HG03025 (cell line): Measurements from ENCODE around the gene AGT.
"Not testable (repeated sequence)": the region's sequence is repeated elsewhere in the genome, so short reads cannot be mapped to it uniquely, and the experiment has no call there.

Experiments
- ATAC-seq: cut with Tn5 transposase; IDR thresholded peaks from one replicate; pipeline ENCODE4 v1.9.1; 2021; ENCODE audit warnings: mild to moderate bottlenecking, moderate library complexity; ENCODE audit not compliant: unreplicated experiment, low FRiP score

The AGT gene

DNA sequence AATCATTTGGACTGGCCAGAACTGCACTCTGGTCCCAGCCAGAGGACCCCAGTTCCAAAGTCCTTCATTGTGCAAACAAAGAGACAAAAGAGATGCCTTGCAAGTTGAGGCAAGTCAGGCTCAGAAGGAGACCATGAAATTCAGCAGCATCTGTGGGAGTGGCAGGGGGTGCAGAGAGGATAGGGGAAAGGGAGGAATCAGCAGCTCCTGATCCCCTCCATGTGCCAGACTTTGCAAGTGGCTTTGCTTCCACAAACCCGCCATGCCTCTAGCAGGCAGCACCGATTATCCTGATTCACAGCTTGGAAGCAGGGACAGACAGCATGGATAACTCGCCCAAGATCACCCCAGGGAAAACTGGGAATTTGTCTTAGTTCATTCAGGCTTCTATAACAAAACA is 31.1 kb upstream of the AGT start:
- no peak for ATAC-seq

DNA sequence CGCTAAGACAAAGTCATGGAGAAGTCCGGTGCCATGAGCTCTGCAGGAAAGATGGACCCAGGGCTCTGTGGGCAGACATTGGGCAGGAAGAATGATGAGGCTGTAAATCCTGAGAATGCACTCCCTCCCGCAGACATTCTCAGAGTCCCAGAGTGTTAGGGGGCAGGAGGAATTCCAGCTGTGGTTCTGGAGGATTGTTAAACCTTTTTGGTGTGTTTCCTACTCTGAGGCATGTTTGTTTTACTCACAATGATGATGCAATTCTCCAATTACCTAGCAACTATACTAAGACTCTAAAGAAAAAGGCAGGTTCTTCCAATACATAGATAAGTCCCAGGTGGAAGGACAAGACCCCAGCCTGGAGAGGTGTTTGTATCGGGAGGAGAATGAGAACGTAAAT is 30.5 kb upstream of the AGT start:
- ATAC-seq, result no peak

DNA sequence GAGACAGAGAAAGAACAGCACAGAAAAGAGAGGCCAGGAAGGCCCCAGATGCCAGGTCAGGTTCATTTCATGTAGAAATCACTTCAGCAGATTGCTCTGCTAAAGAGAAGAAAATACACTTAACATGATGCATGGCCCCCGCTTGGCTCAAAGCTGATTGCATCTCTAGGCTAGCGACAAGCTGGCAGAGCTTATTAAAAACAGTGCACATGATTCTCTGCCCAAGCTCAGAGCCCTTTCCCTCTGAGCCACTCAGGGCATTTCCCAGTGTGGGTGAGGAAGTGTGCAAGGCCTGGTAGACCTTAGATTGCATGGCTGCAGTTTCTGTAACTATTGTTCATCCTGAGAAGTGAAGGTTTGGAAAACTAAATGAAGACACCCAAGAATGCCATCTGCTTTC is 30.0 kb upstream of the AGT start:
- ATAC-seq, result no peak

DNA sequence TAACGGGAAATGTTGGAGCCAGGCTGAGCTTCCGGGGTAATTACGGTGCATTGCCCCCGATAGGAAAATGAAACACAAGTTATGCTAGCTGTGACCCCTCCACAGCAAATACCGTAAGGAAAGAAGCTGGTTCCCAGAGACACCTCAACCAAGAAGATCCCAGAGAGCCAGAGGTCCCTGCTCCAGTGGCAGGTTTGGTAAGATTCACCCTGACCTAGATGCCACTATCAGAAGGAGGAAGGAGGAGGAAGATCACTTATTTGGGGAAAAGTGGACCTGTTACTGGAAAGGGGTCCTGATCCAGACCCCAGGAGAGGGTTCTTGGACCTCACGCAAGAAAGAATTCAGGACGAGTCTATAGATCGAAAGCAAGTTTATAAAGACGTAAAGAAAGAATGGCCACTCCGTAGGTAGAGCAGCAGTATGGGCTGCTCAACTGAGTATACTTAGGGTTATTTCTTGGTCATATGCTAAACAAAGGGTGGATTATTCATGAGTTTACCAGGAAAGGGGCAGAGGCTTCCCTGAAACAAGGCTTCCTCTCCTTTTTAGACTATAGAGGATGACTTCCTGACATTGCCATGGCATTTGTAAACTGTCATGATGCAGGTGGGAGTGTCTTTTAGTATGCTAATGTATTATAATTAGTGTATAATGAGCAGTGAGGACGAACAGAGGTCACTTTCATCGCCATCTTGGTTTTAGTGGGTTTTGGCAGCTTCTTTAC is 25.8 kb upstream of the AGT start:
- ATAC-seq, result no peak

DNA sequence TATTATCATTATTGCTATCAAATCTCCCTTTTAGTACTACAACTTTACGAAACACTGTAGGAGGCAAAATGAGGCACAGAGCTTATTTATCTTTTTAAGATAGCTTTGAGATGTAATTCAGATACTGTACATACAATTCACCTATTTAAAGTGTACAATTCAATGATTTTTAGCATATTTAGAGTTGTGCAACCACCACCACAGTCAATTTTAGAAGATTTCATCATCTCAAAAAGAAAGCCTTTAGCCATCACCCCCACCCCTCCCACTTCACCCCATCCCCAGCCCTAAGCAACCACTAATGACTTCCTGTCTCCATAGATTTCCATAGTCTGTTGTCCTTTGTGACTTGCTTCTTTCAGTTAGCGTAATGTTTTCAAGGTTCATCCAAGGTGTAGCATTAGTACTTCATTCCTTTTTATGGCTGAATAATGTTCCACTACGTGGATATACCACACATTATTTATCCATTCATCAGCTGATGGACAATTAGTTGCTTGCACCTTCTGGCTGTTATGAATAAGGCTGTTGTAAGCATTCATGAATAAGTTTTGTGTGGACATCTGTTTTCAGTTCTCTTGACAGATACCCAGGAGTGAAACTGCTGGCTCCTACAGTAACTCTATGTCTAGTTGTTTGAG is 23.8 kb upstream of the AGT start:
- ATAC-seq, result no peak

DNA sequence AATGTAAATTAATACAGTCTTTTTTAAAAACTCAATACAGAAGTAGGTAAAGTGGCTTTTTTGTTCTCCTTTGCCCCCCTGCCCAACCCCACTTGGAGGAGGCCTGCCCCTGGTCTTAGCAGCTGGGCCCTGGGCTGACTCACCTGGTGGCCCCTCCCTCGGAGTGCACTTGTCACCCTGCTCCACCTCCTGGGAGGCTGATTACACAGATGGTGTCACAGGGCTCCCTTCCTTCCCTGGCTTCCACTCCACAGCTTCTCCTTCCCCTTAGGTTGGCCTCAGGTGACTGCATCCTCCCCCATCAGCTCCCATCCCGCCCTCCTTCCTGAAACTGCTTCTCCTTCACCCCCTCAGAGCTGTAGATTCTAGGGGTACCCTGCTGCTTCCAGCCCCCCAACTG is 21.5 kb upstream of the AGT start:
- no peak for ATAC-seq

DNA sequence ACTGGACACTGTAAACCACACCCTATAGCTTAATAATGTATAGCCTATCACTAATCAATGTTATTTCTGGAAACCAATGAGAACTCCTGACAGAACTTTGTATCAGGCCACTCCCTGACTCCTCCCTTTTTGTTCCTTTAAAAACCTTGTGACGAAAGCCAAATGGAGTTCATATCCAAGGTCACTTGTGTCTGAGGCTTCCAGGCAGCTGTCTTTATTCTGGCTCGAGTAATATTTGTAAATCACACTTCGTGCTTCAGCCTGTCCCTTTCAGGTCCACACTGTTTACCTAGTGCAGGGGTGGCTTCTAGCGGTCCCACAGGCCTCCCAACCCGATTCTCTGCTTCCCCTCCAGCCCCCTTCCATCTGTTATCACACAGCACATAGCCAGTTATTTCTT is 17.1 kb upstream of the AGT start:
- ATAC-seq, result no peak

DNA sequence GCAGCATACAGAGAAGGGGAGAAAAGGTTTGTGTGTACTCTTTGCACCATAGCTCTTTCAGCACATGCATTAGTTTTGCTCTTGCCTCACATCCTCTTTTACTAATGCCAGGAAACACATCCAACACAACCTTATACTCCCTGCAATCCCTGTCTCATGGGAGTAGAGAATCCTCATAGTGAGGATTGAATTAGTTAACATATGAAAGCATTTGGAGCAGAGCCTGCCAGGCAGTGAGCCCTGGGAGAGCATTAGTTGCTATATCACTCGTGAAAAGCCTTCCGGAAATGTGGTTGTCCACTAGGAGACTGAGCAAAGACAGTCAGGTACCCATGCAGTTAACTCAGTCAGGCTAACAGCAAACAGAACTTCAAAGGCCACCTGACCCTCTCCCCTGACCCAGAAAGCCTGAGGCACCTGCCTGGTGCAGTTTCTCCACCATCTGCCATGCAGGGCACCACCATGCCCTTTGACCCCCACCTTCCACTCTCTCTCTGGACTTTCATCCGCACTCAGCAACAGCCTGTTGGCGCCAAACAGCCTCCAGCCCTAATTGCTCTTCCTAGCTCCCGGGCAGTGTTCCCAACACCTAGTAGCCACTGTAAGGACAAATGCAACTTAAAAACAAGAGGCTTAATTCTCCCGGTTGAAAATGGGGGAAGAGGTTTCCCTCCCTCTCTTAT is 14.9 kb upstream of the AGT start:
- no peak for ATAC-seq

DNA sequence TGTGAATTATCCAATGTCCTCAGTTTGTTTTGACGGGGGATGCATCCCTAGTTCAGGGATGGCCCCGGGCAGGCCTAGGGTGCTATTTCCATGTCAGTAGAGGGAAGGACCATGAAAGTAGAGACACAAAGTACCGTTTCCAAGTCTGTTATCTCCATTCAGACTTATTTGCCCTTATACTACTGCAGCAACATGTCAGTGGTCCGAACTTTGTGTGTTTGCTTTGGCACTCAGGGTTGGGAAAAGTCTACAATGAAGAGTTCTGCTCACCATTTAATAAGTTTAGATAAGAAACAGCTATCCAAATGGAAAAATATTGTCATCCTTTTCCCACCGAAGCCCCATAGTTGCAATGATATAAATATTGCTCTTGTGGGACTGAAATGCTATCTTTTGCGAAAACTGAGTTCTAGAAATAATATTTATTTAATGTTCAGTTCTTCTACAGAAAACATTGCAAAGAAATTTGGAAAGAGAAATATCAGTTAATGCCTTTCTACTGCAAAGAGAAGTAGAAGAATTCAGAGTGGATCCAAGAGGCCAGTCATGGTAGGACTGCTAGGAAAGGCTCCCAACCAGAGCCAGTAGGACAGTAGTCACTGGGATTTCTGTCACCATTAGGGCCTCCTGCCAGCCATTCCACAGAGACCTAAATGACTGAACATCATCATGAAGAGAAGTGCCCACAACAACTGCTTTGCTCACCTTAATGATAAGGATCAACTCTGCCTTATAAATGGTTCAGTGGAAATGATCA is 11.5 kb upstream of the AGT start:
- no peak for ATAC-seq

DNA sequence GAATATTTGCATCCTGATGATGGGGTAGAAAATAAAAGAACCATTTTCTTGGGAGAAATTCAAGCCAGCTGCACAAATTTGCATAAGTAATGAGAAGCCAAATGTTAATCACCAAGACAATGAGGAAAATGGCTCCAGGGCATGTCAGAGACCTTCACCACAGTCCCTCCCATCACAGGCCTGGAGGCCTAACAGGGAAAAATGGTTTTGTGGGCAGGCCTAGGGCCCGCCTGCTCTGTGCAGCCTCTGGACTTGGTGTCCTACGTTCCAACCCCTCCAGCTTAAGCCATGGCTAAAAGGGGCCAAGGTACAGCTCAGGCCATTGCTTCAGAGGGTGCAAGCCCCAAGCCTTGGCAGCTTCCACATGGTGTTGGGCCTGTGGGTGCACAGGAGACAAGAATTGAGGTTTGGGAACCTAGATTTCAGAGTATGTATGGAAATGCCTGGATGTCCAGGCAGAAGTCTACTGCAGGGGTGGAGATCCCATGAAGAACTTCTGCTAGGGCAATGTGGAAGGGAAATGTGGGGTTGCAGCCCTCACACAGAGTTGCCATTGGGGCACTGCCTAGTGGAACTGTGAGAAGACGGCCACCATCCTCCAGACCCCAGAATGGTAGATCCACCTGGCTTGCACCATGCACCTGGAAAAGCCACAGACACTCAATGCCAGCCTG is 8.1 kb upstream of the AGT start:
- ATAC-seq, result not testable (repeated sequence)

DNA sequence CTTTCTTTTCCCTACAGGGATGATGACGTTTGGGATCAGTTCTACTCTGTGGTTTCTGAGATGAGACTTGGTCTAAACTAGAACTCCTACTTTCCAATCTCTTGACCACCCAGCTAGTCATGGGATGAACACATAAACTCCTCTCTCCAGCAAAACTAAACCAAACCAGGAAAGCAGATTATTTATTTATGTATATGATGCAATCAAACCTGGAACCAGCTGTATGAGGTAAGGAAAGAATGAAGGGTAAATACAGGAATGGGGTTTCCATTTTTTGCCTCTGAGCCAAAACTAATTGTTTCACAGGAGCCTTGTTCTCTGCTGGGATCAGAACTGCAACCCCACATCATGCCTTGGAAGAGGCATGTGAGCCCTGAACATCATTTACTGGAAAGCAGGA is 3.3 kb upstream of the AGT start:
- ATAC-seq, result no peak

DNA sequence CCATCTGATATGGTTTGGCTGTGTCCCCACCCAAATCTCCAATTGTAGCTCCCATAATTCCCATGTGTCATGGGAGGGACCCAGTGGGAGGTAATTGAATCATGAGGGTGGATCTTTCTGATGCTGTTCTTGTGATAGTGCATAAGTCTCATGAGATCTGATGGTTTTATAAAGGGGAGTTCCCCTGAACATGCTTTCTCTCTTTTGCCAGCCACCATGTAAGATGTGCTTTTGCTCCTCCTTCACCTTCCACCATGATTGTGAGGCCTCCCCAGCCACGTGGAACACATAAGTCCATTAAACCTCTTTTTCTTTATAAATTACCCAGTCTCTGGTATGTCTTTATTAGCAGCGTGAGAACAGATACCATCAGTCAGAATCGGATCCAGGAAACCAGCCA is 2.5 kb upstream of the AGT start:
- ATAC-seq, result not testable (repeated sequence)

DNA sequence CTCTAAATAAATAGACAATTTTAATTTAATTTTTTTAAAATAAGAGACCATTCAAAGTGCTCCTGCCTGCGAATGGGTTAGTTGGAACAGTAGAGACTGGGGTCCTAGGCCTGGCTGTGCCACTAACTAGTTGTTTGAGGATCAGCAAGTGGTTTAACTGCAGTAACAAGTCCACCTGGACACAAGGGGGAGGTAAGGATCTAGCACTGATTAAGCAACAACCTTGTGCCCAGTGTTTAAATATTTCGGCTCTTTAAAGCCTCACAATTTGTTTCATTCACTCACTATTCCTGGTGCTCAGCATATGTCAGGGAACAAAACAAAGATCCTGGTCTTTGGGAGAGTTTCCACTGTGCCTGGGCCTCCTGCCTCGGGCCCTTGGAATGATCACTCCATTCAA is 1.6 kb upstream of the AGT start:
- ATAC-seq, result no peak

DNA sequence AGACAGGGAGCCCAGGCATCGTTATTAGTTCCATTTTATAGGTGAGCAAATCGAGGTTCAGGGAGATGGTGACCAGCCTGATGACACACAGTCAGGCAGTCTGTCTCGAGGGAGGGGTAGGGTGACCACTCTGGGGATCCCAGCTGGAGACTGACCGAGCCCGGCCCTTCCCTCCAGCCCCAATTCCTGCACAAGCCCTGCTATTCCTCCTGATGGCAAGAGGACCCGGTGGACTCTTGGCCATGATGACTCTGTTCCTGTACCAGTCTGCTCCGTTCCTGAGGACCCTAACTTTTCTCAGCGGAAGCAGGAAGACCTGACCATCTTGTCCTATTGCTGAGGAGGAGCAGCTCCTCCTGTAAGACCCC is 391 bp downstream of the AGT start:
- no peak for ATAC-seq

DNA sequence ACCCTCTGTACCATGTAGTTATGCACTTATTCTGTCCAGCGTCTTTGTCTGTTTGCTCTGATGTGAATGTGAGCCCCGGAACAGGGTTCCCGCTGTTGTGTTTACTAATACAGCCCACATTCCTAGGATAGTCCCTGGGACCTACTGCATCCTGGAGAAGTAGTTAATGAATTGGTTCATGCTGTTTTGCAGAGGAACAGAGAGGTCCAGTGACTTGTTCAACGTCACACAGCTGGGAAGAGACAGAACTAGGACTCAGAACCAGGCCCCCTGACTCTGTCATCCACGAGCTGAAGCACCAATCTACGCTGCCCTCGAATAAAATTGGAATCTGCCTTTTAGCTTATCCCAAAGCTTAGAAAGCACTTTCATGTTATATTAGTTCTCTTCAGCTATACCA is 784 bp downstream of the AGT start:
- no peak for ATAC-seq

DNA sequence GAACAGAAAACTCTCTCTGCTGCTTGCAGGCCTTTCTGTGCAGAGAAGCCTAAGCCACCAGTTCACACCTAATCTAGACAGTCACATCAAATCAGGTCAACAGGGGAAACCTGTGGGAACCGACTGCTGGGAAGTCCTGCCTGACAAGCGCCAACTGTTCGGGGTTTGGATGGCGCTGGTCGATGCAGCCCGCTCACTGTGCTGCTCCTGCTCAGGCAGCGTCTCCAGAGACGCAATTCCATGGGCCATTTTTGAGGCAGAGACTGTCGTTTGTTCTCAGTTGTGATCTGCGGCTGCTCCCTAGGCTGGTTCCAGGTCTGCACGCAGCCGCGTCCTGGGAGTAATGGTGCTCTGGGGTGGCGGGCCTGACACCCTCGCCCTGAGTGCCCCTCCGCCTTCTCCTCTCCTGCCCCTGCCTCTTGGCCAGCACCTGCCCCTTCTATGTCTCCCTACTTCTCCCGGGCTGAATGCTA is 1.4 kb downstream of the AGT start:
- no peak for ATAC-seq

DNA sequence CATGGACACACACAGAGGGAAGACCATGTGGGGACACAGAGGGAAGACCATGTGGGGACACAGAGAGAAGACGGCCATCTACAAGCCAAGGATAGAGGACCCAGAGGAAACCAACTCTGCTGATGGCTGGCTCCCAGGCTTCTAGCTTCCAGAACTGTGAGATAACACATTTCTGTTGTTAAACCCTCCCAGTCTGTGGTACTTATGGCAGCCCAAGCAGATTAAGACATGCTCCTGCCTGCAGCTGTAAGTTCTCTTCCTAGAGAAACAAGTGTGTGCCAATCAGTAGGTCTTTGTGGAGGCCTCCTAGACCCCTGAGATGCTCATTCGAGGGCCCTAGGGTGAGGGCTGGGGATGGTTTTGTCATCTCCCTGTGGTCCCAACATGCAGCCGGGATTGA is 2.7 kb downstream of the AGT start:
- ATAC-seq, result no peak

DNA sequence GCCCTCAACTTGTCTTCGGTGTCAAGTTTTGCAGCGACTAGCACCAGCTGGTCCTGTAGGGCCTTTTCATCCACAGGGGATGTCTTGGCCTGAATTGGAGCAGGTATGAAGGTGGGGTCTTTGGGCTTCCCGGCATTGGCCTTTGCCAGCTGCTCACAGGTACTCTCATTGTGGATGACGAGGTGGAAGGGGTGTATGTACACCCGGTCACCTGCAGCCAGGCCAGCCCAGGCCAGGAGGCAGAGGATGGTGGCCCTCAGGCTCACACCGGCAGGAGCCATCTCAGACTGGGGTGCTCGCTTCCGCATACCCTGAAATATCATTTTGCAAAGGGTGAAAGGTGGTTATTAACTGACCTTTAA is 3.4 kb downstream of the AGT start:
- no peak for ATAC-seq

DNA sequence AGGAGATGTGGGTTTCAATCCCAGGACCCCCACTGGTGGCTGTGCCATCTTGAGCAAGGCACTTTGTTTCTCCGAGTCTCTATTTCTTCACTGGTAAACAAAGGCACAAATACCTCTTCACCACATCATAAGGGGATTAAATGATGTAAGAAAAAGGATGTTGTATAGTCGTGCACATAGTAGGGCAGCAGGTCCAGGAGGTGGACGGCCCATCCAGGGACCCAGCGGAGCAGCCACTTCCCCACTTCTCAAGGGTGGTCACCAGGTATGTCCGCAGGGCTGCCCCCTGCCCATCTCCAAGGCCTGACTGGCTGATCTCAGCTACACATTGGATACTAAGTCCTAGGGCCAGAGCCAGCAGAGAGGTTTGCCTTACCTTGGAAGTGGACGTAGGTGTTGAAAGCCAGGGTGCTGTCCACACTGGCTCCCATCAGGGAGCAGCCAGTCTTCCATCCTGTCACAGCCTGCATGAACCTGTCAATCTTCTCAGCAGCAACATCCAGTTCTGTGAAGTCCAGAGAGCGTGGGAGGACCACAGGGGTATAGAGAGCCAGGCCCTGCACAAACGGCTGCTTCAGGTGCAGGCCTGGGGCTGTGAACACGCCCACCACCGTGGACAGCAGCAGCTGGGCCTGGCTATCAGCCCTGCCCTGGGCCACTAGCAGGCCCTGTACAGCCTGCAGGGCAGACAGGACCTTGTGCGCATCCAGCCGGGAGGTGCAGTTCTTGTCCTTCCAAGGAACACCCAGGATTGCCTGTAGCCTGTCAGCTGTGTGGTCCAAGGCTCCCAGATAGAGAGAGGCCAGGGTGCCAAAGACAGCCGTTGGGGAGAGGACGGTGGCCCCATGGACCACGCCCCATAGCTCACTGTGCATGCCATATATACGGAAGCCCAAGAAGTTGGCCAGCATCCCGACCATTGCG is 4.0 kb downstream of the AGT start:
- no peak for ATAC-seq
